SK-N-SH treated with all-trans-retinoic acid at 6 μM for 48 hours (cell line): ENCODE measurements around the gene ZKSCAN8.

Experiments
- CSDC2 ChIP-seq: fragments of 250-450 bp; sonication (Bioruptor Pico); IDR thresholded peaks from 2 replicates; pipeline ENCODE4 v1.5.0; 2020; ENCODE audit warnings: mild to moderate bottlenecking, moderate library complexity
- RARB ChIP-seq: fragments of 250-450 bp; sonication (Bioruptor Pico); IDR thresholded peaks from 2 replicates; pipeline ENCODE4 v1.8.0; 2021; ENCODE audit warnings: mild to moderate bottlenecking, moderate library complexity
- TCF4 ChIP-seq: fragments of 250-450 bp; sonication (Bioruptor Pico); IDR thresholded peaks from 2 replicates; pipeline ENCODE4 v1.8.0; 2021; ENCODE audit warnings: mild to moderate bottlenecking, moderate library complexity, borderline replicate concordance

DNA sequence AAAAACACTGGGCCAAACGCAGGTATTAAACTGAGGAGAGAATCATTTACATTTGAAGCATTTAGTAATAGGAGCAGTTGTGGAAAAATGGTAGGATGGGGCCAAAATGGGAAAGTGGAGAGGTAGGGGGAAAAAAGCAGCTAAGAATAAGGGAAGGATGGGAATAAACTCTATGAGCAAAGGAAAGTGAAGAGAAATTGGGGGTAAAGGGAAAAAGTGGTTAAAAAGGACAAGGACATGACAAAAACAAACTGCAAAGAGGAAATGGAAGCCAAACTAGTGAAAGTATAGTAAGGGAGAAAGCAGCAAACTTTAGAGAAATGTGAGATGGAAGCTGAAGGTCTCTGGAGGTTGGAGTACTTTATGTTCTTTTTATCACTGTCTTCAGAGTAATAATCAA is 23.5 kb upstream of the ZKSCAN8 start:
- TF ChIP-seq CSDC2 (CRISPR knock-in tag) = no peak
- no peak for TF ChIP-seq RARB (CRISPR knock-in tag)
- TF ChIP-seq TCF4 = no peak
